MM.1S (cell line): ENCODE measurements around the gene ATP6AP1.

Experiments used
- DNase-seq: peaks from one replicate; pipeline ENCODE4 v3.0.0-alpha.2; 2015
- H2AFZ ChIP-seq: fragments of 300-600 bp; sonication (generic); 2 replicates; pipeline ENCODE4 v1.6.0; 2016; ENCODE audit warnings: antibody characterized with exemption, low read length
- H3F3A ChIP-seq: fragments of 300-600 bp; sonication (generic); 2 replicates; pipeline ENCODE4 v1.6.1; 2016; ENCODE audit warnings: mild to moderate bottlenecking, antibody characterized with exemption, low read length, moderate library complexity, mixed read lengths; ENCODE audit not compliant: insufficient read depth
- H3K27ac ChIP-seq: fragments of 300-600 bp; sonication (generic); 2 replicates; pipeline ENCODE4 v1.5.1; 2016; ENCODE audit warnings: mild to moderate bottlenecking, low read length
- H3K27me3 ChIP-seq: fragments of 300-600 bp; sonication (generic); replicated peaks from 2 replicates; pipeline ENCODE4 v1.6.0; 2016; ENCODE audit warnings: low read length; ENCODE audit not compliant: insufficient read depth
- H3K36me3 ChIP-seq: fragments of 300-600 bp; sonication (generic); replicated peaks from 2 replicates; pipeline ENCODE4 v1.6.1; 2016; ENCODE audit warnings: mild to moderate bottlenecking, low read length, mixed read lengths; ENCODE audit not compliant: insufficient read depth
- H3K4me1 ChIP-seq: fragments of 300-600 bp; sonication (generic); 2 replicates; pipeline ENCODE4 v1.6.1; 2016; ENCODE audit warnings: low read length, mixed read lengths
- H3K4me2 ChIP-seq: fragments of 300-600 bp; sonication (generic); 2 replicates; pipeline ENCODE4 v1.6.0; 2016; ENCODE audit warnings: low read depth, low read length
- H3K4me3 ChIP-seq: fragments of 300-600 bp; sonication (generic); 2 replicates; pipeline ENCODE4 v1.5.1; 2016; ENCODE audit warnings: low read length, mixed read lengths
- H3K79me2 ChIP-seq: fragments of 300-600 bp; sonication (generic); 2 replicates; pipeline ENCODE4 v1.6.1; 2016; ENCODE audit warnings: mixed run types, low read length, mixed read lengths
- H3K9ac ChIP-seq: fragments of 300-600 bp; sonication (generic); 2 replicates; pipeline ENCODE4 v1.6.1; 2016; ENCODE audit warnings: low read length, mixed read lengths
- H3K9me2 ChIP-seq: fragments of 300-600 bp; sonication (generic); replicated peaks from 2 replicates; pipeline ENCODE4 v1.6.1; 2016; ENCODE audit warnings: mild to moderate bottlenecking, low read length, mixed read lengths; ENCODE audit not compliant: insufficient read depth
- H3K9me3 ChIP-seq: fragments of 300-600 bp; sonication (generic); replicated peaks from 2 replicates; pipeline ENCODE4 v1.6.1; 2016; ENCODE audit warnings: mild to moderate bottlenecking, low read length, mixed read lengths; ENCODE audit not compliant: insufficient read depth
- H4K20me1 ChIP-seq: fragments of 300-600 bp; sonication (generic); 2 replicates; pipeline ENCODE4 v1.6.1; 2016; ENCODE audit warnings: mild to moderate bottlenecking, low read length, moderate library complexity, mixed read lengths; ENCODE audit not compliant: insufficient read depth
- EZH2 ChIP-seq: fragments of 300-600 bp; sonication (generic); optimal IDR thresholded peaks from 2 replicates; pipeline ENCODE3; 2017; ENCODE audit warnings: low read depth, mild to moderate bottlenecking, antibody characterized with exemption, low read length, mixed read lengths
- EZH2phosphoT487 ChIP-seq: fragments of 300-600 bp; sonication (generic); IDR thresholded peaks from 2 replicates; pipeline ENCODE4 v1.6.1; 2018; ENCODE audit warnings: antibody characterized with exemption, low read length
- TF ChIP-seq, protein P1 (sequence below): fragments of 300-600 bp; sonication (generic); IDR thresholded peaks from 2 replicates; pipeline ENCODE4 v1.5.1; 2016; ENCODE audit warnings: antibody characterized with exemption, low read length, mixed read lengths

Gene ATP6AP1

GRCh38 chrX:154430916-154431315 is 2.4 kb downstream of the ATP6AP1 start:
- Histone ChIP-seq H4K20me1 (no peaks in the 10 kb centered on the region), H3K27me3 (no peaks in the 10 kb centered on the region), H3K4me1 (no peaks in the 10 kb centered on the region), H3F3A (no peaks in the 10 kb centered on the region), H2AFZ (no peak overlapping the region), H3K9me2 (no peaks in the 10 kb centered on the region), H3K9ac (no peak overlapping the region), H3K79me2 (peaks cover 24% of the 10 kb centered on the region), H3K4me2 (no peak overlapping the region), H3K9me3 (no peaks in the 10 kb centered on the region), H3K36me3 (no peaks in the 10 kb centered on the region), H3K4me3 (no peak overlapping the region), H3K27ac (no peak overlapping the region)
- no peak for DNase-seq
- TF ChIP-seq EZH2phosphoT487, result no peak
- no peak for TF ChIP-seq EZH2
- TF ChIP-seq, protein P1, sequence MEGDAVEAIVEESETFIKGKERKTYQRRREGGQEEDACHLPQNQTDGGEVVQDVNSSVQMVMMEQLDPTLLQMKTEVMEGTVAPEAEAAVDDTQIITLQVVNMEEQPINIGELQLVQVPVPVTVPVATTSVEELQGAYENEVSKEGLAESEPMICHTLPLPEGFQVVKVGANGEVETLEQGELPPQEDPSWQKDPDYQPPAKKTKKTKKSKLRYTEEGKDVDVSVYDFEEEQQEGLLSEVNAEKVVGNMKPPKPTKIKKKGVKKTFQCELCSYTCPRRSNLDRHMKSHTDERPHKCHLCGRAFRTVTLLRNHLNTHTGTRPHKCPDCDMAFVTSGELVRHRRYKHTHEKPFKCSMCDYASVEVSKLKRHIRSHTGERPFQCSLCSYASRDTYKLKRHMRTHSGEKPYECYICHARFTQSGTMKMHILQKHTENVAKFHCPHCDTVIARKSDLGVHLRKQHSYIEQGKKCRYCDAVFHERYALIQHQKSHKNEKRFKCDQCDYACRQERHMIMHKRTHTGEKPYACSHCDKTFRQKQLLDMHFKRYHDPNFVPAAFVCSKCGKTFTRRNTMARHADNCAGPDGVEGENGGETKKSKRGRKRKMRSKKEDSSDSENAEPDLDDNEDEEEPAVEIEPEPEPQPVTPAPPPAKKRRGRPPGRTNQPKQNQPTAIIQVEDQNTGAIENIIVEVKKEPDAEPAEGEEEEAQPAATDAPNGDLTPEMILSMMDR, result no peak

DNA sequence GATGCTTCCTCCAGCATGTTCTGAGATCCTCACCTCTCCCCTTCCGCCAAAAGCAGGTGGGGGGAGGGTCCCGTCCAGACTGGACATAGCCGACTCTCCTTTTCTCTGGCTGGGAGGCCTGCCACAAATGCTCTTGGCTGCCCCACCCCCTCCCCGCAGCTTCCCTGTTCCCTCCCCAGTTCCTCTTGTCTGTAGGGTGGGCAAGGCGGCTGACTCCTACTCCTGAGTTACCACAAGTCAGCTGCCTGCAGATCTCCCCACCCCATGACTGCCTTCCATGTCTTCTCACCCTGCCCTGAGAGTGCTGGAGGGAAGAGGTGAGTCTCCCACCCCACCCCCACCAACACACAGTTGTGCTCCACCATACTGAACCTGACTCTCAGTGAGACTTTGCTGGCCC is 2.9 kb downstream of the ATP6AP1 start:
- Histone ChIP-seq H3K27me3 (no peaks in the 10 kb centered on the region), H3K9me2 (no peaks in the 10 kb centered on the region), H2AFZ (no peak overlapping the region), H3K4me2 (no peak overlapping the region), H3K79me2 (peaks cover 24% of the 10 kb centered on the region), H3K4me1 (no peaks in the 10 kb centered on the region), H4K20me1 (no peaks in the 10 kb centered on the region), H3K36me3 (no peaks in the 10 kb centered on the region), H3K4me3 (no peak overlapping the region), H3K9me3 (no peaks in the 10 kb centered on the region), H3K9ac (no peak overlapping the region), H3F3A (no peaks in the 10 kb centered on the region), H3K27ac (no peak overlapping the region)
- TF ChIP-seq, protein P1, result no peak
- TF ChIP-seq EZH2 (no peak), EZH2phosphoT487 (no peak)
- DNase-seq, result no peak

DNA sequence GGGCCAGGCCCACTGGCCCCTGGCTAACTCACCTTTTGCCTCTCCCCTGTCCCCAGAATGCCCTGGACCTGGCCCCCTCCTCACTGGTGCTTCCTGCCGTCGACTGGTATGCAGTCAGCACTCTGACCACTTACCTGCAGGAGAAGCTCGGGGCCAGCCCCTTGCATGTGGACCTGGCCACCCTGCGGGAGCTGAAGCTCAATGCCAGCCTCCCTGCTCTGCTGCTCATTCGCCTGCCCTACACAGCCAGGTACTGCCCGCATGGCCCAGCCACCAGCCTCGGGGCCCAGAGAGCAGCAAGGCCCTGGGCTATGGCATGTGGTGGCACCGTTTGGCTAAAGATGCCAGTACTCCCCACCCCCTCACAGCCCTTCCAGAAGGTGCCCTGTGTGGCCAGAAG is 3.7 kb downstream of the ATP6AP1 start:
- TF ChIP-seq, protein P1, result no peak
- TF ChIP-seq EZH2 (no peak), EZH2phosphoT487 (no peak)
- DNase-seq, result no peak
- H3K9me3 ChIP-seq, result no peaks in the 10 kb centered on the region
- no peak overlapping the region for H3K4me2 ChIP-seq
- H3K79me2 ChIP-seq, result peaks cover 27% of the 10 kb centered on the region
- no peak overlapping the region for H2AFZ ChIP-seq
- H3K27ac ChIP-seq, result no peak overlapping the region
- H3K4me3 ChIP-seq, result no peak overlapping the region
- no peaks in the 10 kb centered on the region for H3F3A ChIP-seq
- no peaks in the 10 kb centered on the region for H3K9me2 ChIP-seq
- no peaks in the 10 kb centered on the region for H3K36me3 ChIP-seq
- H4K20me1 ChIP-seq, result no peaks in the 10 kb centered on the region
- H3K4me1 ChIP-seq, result no peaks in the 10 kb centered on the region
- H3K9ac ChIP-seq, result no peak overlapping the region
- no peaks in the 10 kb centered on the region for H3K27me3 ChIP-seq
